GM12801 (cell line): ENCODE results near the gene COPS4.

Experiments used
- TF ChIP-seq, protein P1 (sequence below): IDR thresholded peaks from one replicate; pipeline ENCODE4 v1.5.1; 2011; ENCODE audit warnings: control low read depth; ENCODE audit not compliant: insufficient read length; ENCODE audit errors: extremely low read depth

Gene COPS4

DNA sequence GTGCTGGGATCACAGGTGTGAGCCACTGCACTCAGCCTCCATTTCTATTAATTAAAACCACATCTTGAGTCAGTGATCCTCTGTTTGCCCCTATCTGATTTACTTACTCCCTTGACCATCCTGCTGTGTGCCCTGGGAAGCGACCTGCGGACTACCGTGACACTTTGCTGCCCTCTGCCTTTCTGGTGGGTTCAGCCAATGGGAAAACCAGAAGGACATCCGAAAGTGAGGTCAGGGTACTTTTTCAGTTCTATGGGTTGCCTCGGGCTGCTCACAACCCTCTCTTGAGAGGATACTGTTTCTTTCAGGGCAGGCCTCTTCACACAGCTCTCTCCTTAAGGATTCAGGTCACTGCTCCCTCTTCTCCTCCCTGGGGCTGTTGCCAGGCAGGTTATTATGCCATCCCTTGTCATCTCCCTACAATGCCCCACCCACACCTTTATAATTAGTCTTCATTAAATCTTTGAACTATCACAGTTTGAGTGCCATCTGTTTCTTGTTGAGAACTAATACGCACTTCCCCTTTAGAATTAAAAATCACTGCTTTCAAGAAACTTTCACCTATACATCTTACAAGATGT, 58.2 kb downstream of the COPS4 start:
- TF ChIP-seq, protein P1, sequence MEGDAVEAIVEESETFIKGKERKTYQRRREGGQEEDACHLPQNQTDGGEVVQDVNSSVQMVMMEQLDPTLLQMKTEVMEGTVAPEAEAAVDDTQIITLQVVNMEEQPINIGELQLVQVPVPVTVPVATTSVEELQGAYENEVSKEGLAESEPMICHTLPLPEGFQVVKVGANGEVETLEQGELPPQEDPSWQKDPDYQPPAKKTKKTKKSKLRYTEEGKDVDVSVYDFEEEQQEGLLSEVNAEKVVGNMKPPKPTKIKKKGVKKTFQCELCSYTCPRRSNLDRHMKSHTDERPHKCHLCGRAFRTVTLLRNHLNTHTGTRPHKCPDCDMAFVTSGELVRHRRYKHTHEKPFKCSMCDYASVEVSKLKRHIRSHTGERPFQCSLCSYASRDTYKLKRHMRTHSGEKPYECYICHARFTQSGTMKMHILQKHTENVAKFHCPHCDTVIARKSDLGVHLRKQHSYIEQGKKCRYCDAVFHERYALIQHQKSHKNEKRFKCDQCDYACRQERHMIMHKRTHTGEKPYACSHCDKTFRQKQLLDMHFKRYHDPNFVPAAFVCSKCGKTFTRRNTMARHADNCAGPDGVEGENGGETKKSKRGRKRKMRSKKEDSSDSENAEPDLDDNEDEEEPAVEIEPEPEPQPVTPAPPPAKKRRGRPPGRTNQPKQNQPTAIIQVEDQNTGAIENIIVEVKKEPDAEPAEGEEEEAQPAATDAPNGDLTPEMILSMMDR = no peak

DNA sequence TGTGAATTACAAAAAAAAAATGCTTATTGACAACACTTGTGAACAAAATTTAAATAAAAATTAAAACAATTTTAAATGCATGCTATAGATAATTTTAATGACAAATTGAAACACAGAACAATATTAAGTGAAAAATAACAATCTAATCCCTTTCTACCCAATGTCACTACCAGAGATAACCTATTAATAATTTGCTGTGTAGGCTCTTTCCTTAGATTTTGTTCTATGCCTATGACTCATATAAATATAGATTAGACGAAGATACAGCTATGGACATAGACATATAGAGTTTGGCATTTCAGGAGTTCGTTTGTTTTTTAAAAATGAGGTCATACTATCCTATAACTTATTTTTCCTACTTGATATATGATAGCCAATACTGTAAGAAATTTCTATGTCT, 61.4 kb downstream of the COPS4 start:
- TF ChIP-seq, protein P1 = no peak

DNA sequence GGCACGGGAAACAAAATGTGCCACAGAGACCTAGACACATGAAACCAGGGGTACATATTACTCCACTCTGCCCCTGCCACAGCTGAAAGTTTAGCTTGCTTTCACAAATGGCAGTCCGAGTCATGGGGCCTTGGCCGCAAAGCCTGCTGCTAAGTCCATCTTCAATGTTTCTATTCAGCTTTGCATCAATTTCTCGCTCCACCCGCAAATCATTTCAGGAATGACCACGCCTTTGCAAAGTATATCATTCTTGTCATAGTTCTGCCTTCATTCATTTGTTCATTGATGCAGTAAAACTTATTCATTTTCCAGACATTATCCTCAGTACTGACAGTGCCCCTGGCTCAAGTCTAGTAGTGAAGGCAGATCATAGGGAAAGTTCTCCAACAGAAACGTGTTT, 70.0 kb downstream of the COPS4 start:
- TF ChIP-seq, protein P1 = no peak

DNA sequence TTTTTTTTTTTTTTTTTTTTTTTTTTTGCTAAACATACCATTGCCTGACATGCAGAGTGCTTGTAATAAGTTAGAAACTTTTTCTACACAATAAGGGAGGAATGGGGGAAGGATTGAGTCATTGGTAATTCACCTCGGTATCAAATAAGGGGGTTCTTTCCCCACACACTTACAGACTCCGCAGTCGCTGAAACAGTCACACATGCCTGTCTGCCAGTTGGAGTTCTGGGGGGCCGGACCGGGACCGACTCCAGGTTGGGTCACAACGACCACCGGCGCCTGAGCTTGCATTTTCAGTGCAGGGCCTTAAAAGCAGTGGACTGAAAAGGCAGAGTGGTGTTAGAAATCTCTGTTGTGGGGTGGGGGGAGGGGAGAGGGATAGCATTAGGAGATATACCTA, 72.6 kb downstream of the COPS4 start:
- TF ChIP-seq, protein P1 = no peak

DNA sequence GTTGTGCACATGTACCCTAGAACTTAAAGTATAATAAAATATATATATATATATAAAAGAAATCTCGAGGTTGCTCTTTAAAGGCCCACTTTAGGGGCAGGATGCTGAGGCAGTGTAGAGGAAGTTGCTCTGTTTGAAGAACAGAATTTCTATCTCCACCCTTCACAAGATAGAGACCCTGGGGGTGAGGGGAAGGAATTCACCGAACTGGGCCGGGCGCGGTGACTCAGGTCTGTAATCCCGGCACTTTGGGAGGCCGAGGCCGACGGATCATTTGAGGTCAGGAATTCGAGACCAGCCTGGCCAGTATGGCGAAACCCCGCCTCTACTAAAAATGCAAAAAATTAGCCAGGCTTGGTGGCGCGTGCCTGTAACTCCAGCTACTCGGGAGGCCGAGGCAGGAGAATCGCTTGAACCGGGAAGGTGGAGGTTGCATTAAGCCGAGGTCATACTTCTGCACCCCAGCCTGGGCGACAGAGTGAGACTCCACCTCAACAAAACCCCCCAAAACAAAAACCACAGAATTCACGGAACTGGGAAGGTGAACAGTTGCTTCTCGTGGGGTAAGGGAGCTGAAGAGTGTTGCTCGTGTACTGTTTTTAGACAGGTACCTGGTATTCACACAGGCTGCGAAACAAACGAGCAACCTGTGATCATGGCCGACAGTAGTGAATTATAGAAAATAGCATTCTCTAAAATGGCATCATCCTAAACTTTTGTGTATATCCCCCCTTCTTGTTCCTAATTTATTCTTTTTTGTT, 73.3 kb downstream of the COPS4 start:
- TF ChIP-seq, protein P1 = no peak

DNA sequence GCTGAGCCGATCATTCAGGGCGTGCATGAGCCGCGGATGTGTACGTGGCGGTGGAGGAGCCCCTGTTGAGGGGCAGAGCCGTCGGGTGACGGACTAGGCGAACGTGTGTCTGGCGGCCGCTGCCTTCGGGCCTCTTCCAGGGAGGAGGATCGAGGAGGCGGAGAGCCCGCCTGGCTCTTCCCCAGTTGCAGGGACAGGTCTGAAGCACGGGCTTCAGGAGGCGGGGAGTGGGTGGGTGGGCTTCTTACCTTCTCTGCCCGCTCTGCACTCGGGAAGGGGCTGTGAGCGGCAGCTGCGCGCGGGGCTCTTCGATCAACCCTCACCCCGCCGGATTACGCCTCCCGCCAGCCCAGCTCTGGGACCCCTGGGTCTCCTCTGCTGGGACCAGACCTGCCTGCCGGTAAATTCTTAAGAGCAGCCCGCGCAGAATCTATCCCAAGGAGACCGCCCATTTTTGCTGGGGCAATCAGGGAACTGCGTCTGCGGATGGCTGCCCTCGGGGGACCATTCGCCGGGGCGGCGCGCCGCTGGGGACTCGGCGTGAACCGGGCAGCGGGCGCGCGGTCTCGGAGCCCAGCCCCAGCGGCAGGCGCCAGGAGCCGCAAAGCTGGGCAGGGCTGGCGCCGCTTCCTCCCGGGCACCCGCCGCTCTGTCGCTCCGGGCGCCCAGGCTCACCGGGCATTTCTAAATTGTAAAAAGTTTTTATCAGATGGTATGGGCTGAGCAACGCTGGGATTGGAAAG, 74.7 kb downstream of the COPS4 start:
- TF ChIP-seq, protein P1 = no peak

DNA sequence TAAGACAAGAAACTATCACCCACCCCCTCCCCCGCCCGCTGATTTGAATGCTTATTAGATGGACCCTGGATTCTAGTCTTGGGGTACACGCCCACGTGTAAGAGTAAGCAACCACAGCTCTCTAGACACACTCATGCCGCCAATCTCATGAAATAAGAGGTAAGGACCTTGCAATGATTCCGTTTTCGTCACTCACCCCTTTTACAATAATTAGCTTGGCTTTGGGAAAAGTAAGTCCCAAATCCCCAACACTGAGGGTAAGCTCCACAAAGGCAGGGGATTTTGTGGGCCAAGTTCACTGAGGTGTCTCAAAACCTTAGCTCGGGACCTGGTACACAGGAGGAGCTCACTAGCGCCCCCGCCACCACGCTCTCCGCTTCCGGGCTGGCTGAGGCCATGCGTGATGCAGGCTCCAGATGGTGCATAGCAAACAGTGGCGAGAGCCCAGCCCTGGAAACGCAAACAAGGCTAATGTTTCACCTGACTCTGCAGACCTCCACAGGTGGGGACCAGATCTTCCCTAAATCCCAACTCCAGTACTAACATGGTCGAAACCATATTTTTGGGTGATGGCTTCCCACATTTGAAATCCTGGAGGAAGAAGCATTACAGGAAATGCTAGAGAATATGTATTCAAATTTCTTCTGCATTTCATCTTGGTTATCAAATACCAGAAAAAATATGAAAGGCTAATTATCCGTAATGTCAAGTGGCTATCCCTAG, 75.4 kb downstream of the COPS4 start:
- TF ChIP-seq, protein P1 = peak; percentile 21
